GM13977 (cell line): ENCODE results near the gene HCN2.

ENCODE experiments used
- DNase-seq: peaks from one replicate; pipeline ENCODE4 v3.0.0; 2012; ENCODE audit warnings: low spot score
- CTCF ChIP-seq: IDR thresholded peaks from 2 replicates; pipeline ENCODE4 v1.5.1; 2012; ENCODE audit warnings: mild to moderate bottlenecking, control low read depth; ENCODE audit not compliant: insufficient read depth; ENCODE audit errors: extremely low read depth, missing control alignments
- in situ Hi-C: fragments of 300-500 bp; cut with MboI; formaldehyde crosslinking; loops from one replicate; pipeline ENCODE4 v1.12.0; 2022; ENCODE audit warnings: low sequenced_read_pairs, low pct_unique_long_range_greater_than_20kb, mixed read lengths, inconsistent platforms; ENCODE audit not compliant: unreplicated experiment

HCN2 gene

GRCh38 chr19:661427-662196 is 71.9 kb downstream of the HCN2 start:
- DNase-seq: peak; percentile 87
- TF ChIP-seq CTCF: no peak
- in situ Hi-C loops: no loop called here

- peak; percentile 87 for DNase-seq
- in situ Hi-C loops: no loop called here
- no peak for TF ChIP-seq CTCF
These were observed 72.7 kb downstream of the HCN2 start for GRCh38 chr19:662207-662961.

GRCh38 chr19:662962-663681 is 73.4 kb downstream of the HCN2 start, which contains the start of gene RNF126:
RNF126 (minus strand) TSS chr19:663214; CDS start chr19:663121, 93 bp downstream.
- no peak for TF ChIP-seq CTCF
- in situ Hi-C loops: no loop called here
- DNase-seq: peak; percentile 99

- no peak for DNase-seq
These were observed 74.0 kb downstream of the HCN2 start for GRCh38 chr19:663682-664117.

GRCh38 chr19:664913-665443 is 75.3 kb downstream of the HCN2 start:
- peak; percentile 92 for TF ChIP-seq CTCF
- peak; percentile 90 for DNase-seq
- in situ Hi-C loops: no loop called here

More at GRCh38 chr19:663682-664117, 74.0 kb downstream of the HCN2 start:
- TF ChIP-seq CTCF: no peak
- in situ Hi-C loops: no loop called here
